Breast epithelium (tissue), 4 donors: Measurements from ENCODE around the gene EPHA8. TPM values are rescaled to one million over a fixed set of nuclear protein-coding genes. Genes with fewer than 3 reads are reported as not detected.

ENCODE experiments used
- DNase-seq, 2 donors: peaks; one replicate each; pipeline ENCODE4 v3.0.0-alpha.2; 2019; ENCODE audit warnings: low spot score in 2 of 2
- H3K27ac ChIP-seq, 2 donors: fragments of 200-600 bp; sonication (generic) in 1 of 2; one replicate each; pipeline ENCODE4 v1.5.1; 2016 to 2019; ENCODE audit warnings: mild to moderate bottlenecking in 1 of 2
- H3K27me3 ChIP-seq, 2 donors: fragments of 200-600 bp; sonication (generic) in 1 of 2; one replicate each; pipeline versions ENCODE4 v1.5.1 to v1.6.0; 2017 to 2019; ENCODE audit warnings: control low read depth in 1 of 2, mild to moderate bottlenecking in 1 of 2
- H3K36me3 ChIP-seq: fragments of 200-600 bp; one replicate; pipeline ENCODE4 v1.5.1; 2019
- H3K4me1 ChIP-seq, 2 donors: fragments of 200-600 bp; sonication (generic); one replicate each; pipeline ENCODE4 v1.5.1; 2016 to 2019; ENCODE audit warnings: control low read depth in 1 of 2
- H3K4me3 ChIP-seq, 3 donors: fragments of 200-600 bp; sonication (generic); 1 replicate in 2 of 3; 2 replicates in 1 of 3; pipeline ENCODE4 v1.5.1; 2016 to 2019; ENCODE audit warnings: mild to moderate bottlenecking in 3 of 3, moderate library complexity in 2 of 3
- H3K9me3 ChIP-seq, 2 donors: fragments of 200-600 bp; sonication (generic) in 1 of 2; one replicate each; pipeline ENCODE4 v1.5.1; 2016 to 2019; ENCODE audit warnings: control low read depth in 1 of 2
- CTCF ChIP-seq, 3 donors: fragments of 450-650 bp; IDR thresholded peaks; one replicate each; pipeline ENCODE4 v1.5.1; 2016 to 2017; ENCODE audit warnings: antibody characterized with exemption in 3 of 3, mild to moderate bottlenecking in 3 of 3, moderate library complexity in 3 of 3
- POLR2A ChIP-seq: fragments of 450-650 bp; IDR thresholded peaks from one replicate; pipeline ENCODE4 v1.6.1; 2016; ENCODE audit warnings: antibody characterized with exemption, mild to moderate bottlenecking, moderate library complexity
- POLR2AphosphoS5 ChIP-seq, 3 donors: sonication (generic); formaldehyde crosslinking; IDR thresholded peaks; one replicate each; pipeline ENCODE4 v1.6.1; 2017; ENCODE audit warnings: antibody characterized with exemption in 3 of 3
- intact Hi-C: fragments of 100-400 bp; cut with DNase I; formaldehyde crosslinking; loops from one replicate; pipeline ENCODE4 v1.15.1; 2023; ENCODE audit warnings: low total_unique reads
- total RNA-seq, 3 donors: library from RNA; depleted of rRNA; stranded (reverse); fragments of >200 nt; gene quantifications; one replicate each; pipeline ENCODE4 v1.1.0, GENCODE V29; 2016

The EPHA8 gene
- total RNA-seq, 3 donors from 2014 or later = not detected

- intact Hi-C loops = no loop called here
- no peaks in the 10 kb centered on the region for H3K4me1 ChIP-seq
- DNase-seq = no peak
- no peak for TF ChIP-seq CTCF (IDR thresholded peaks at IDR 0.05)
- TF ChIP-seq POLR2AphosphoS5 (IDR thresholded peaks at IDR 0.05) = no peak
- no peak for TF ChIP-seq POLR2A
- peaks cover 0 to 32% of the 10 kb centered on the region in 2 donors for H3K27me3 ChIP-seq
- H3K4me3 ChIP-seq = no peak overlapping the region
- no peaks in the 10 kb centered on the region for H3K36me3 ChIP-seq
- no peak overlapping the region for H3K27ac ChIP-seq
- no peaks in the 10 kb centered on the region for H3K9me3 ChIP-seq
Measured at GRCh38 chr1:22542886-22543285, 20.4 kb upstream of the EPHA8 start.

- no peak for DNase-seq
- Histone ChIP-seq H3K27ac (no peak overlapping the region), H3K36me3 (no peaks in the 10 kb centered on the region), H3K9me3 (no peaks in the 10 kb centered on the region), H3K4me1 (no peaks in the 10 kb centered on the region), H3K4me3 (no peak overlapping the region), H3K27me3 (peaks cover 0 to 38% of the 10 kb centered on the region in 2 donors)
- intact Hi-C loops = no loop called here
- TF ChIP-seq POLR2A = no peak
Measured at GRCh38 chr1:22543679-22544078, 19.6 kb upstream of the EPHA8 start.

DNA sequence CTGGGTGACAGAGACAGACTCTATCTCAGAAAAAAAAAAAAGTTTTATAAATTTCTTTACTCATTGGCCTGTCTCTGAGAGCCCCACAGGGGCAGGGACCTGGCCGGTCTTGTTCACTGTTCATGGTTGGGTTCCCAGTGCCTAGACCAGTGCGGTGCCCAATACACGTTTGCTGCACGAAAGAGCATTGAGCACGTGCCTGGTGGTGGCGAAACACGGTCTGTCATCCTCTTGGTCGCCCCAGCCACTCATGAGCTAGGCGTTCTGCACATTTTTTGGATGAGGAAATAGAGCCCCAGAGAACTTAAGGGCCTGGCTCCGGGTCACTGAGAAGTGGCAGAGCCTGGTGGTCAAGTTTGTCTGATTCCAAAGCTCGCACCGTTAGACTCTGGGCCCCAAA, 18.7 kb upstream of the EPHA8 start:
- no peaks in the 10 kb centered on the region for H3K36me3 ChIP-seq
- no peak overlapping the region for H3K4me3 ChIP-seq
- intact Hi-C loops = no loop called here
- DNase-seq = no peak
- H3K4me1 ChIP-seq = no peaks in the 10 kb centered on the region
- no peak overlapping the region for H3K27ac ChIP-seq
- H3K27me3 ChIP-seq = peaks cover 0 to 40% of the 10 kb centered on the region in 2 donors
- TF ChIP-seq CTCF (IDR thresholded peaks at IDR 0.05) (no peak), POLR2AphosphoS5 (IDR thresholded peaks at IDR 0.05) (no peak), POLR2A (no peak)
- H3K9me3 ChIP-seq = no peaks in the 10 kb centered on the region

DNA sequence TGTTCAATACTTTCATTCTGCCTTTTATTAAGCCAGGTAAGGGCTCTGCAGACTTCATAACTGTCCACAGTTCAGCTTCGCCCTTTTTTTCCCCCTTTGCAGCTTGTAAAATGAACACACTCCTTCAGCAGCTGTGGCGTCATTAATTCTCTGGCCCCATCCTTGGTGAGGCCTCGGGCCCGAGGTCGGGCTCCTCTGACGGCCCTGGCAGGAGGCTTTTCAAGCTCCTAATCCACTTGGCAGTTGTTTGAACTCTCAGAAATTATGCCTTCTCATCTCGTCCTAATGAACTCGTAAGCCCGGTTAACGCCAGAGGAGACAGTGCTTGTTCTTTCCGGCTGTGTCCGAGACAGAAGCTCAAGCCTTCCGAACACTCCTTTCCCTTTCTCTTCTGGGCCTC, 18.1 kb upstream of the EPHA8 start:
- no peak for DNase-seq
- no peaks in the 10 kb centered on the region for H3K9me3 ChIP-seq
- no peaks in the 10 kb centered on the region for H3K4me1 ChIP-seq
- H3K27ac ChIP-seq = no peak overlapping the region
- no peaks in the 10 kb centered on the region for H3K36me3 ChIP-seq
- H3K4me3 ChIP-seq = no peak overlapping the region
- peaks cover 0 to 42% of the 10 kb centered on the region in 2 donors for H3K27me3 ChIP-seq
- intact Hi-C loops = no loop called here
- no peak for TF ChIP-seq POLR2A

DNA sequence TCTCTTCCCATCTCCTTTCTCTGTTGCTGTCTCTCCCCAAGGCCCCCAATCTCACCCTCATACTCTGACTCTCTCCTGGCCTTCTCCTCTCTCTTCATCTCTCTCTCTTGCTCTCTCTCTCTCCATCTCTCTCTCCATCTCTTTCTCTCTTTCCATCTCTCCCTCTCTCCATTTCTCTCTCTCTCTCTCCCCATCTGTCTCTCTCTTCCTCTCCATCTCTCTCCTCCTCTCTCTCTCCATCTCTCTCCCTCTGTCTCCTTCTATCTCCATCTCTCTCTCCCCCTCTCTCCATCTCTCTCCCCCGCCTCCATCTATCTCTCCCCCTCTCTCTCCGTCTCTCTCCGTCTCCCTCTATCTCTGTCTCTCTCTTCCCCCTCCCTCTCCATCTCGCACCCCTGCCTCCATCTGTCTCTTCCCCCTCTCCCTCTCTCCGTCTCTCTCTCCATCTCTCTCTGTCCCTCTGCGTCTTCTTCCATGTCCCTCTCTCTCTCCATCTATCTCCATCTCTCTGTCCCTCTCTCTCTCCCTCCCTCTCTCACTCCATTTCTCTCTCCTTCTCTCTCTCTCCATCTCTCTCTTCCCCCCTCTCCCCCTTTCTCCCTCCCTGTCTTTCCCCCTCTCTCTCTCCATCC, 16.0 kb upstream of the EPHA8 start:
- TF ChIP-seq CTCF (IDR thresholded peaks at IDR 0.05) (no peak), POLR2AphosphoS5 (IDR thresholded peaks at IDR 0.05) (no peak), POLR2A (no peak)
- intact Hi-C loops = no loop called here
- Histone ChIP-seq H3K9me3 (no peaks in the 10 kb centered on the region), H3K27ac (no peak overlapping the region), H3K36me3 (no peaks in the 10 kb centered on the region), H3K4me1 (no peaks in the 10 kb centered on the region), H3K27me3 (peaks cover 0 to 59% of the 10 kb centered on the region in 2 donors), H3K4me3 (no peak overlapping the region)
- DNase-seq = no peak

GRCh38 chr1:22547818-22548462, 15.3 kb upstream of the EPHA8 start:
- Histone ChIP-seq H3K27me3 (peaks cover 0 to 65% of the 10 kb centered on the region in 2 donors), H3K27ac (no peak overlapping the region), H3K4me3 (no peak overlapping the region), H3K36me3 (no peaks in the 10 kb centered on the region), H3K4me1 (no peaks in the 10 kb centered on the region), H3K9me3 (no peaks in the 10 kb centered on the region)
- no peak for TF ChIP-seq CTCF (IDR thresholded peaks at IDR 0.05)
- no peak for TF ChIP-seq POLR2A
- no peak for TF ChIP-seq POLR2AphosphoS5 (IDR thresholded peaks at IDR 0.05)
- no peak for DNase-seq
- intact Hi-C loops = no loop called here
